HEK293 (cell line): ENCODE data around the gene PARD3.

Experiments used
- CTCF ChIA-PET: fragments of 350-600 bp; formaldehyde crosslinking; extraction: SDS; loops from one replicate; lab custom pipeline; 2021; ENCODE audit warnings: antibody characterized with exemption; lab: Yijun Ruan, JAX
- POLR2A ChIA-PET: fragments of 300-600 bp; formaldehyde crosslinking; extraction: SDS; loops from one replicate; lab custom pipeline; 2020; ENCODE audit warnings: antibody characterized with exemption, inconsistent platforms; lab: Yijun Ruan, JAX
- H3K27ac ChIP-seq: fragments of 200-500 bp; sonication (Bioruptor generic); 2 replicates; pipeline ENCODE4 v1.5.1; 2014; ENCODE audit warnings: low read depth, low read length, control low read depth, inconsistent platforms; ENCODE audit errors: extremely low read depth
- H3K36me3 ChIP-seq, 2 experiments: fragments of 200-500 bp in 1 of 2; sonication (Bioruptor generic) in 1 of 2; 1 replicate in 1 of 2; 2 replicates in 1 of 2; pipeline ENCODE4 v1.5.1; 2014 to 2017; ENCODE audit warnings: inconsistent platforms in 2 of 2, low read length in 2 of 2; ENCODE audit not compliant: control insufficient read depth in 2 of 2, insufficient read depth in 1 of 2
- H3K4me1 ChIP-seq: fragments of 200-500 bp; sonication (Bioruptor generic); 2 replicates; pipeline ENCODE4 v1.5.1; 2014; ENCODE audit warnings: mild to moderate bottlenecking, low read length, inconsistent platforms; ENCODE audit not compliant: control insufficient read depth, insufficient read depth
- H3K4me3 ChIP-seq: 2 replicates; pipeline ENCODE4 v1.5.1; 2011; ENCODE audit warnings: low read depth, mild to moderate bottlenecking, control low read depth, low read length, moderate library complexity
- H3K9me3 ChIP-seq: fragments of 200-500 bp; sonication (Bioruptor generic); 2 replicates; pipeline ENCODE4 v1.5.1; 2014; ENCODE audit warnings: low read depth, low read length, inconsistent platforms; ENCODE audit not compliant: control insufficient read depth, insufficient read depth
- FEZF1 ChIP-seq: fragments of 450-650 bp; formaldehyde crosslinking; IDR thresholded peaks from 2 replicates; pipeline ENCODE4 v1.5.1; 2016; ENCODE audit warnings: missing biosample characterization, missing genetic modification characterization
- ZFP37 ChIP-seq: fragments of 450-650 bp; formaldehyde crosslinking; IDR thresholded peaks from 2 replicates; pipeline ENCODE4 v1.5.1; 2016; ENCODE audit warnings: missing biosample characterization, missing genetic modification characterization
- ZNF146 ChIP-seq: fragments of 450-650 bp; formaldehyde crosslinking; IDR thresholded peaks from 2 replicates; pipeline ENCODE4 v1.5.1; 2016; ENCODE audit warnings: missing biosample characterization, missing genetic modification characterization
- ZNF19 ChIP-seq: fragments of 450-650 bp; formaldehyde crosslinking; IDR thresholded peaks from 2 replicates; pipeline ENCODE4; 2016; ENCODE audit warnings: missing biosample characterization, missing genetic modification characterization, low read depth
- ZNF311 ChIP-seq: fragments of 450-650 bp; formaldehyde crosslinking; IDR thresholded peaks from 2 replicates; pipeline ENCODE4 v1.5.1; 2017; ENCODE audit warnings: missing biosample characterization, missing genetic modification characterization, borderline replicate concordance
- ZNF354C ChIP-seq: fragments of 450-650 bp; formaldehyde crosslinking; IDR thresholded peaks from 2 replicates; pipeline ENCODE4 v1.5.1; 2016; ENCODE audit warnings: missing biosample characterization, missing genetic modification characterization, low read depth, borderline replicate concordance
- ZNF404 ChIP-seq: fragments of 450-650 bp; formaldehyde crosslinking; IDR thresholded peaks from 2 replicates; pipeline ENCODE4 v1.5.1; 2017; ENCODE audit warnings: missing biosample characterization, missing genetic modification characterization
- ZNF544 ChIP-seq: fragments of 450-650 bp; formaldehyde crosslinking; IDR thresholded peaks from 2 replicates; pipeline ENCODE4 v1.5.0; 2017; ENCODE audit warnings: missing biosample characterization, missing genetic modification characterization
- ZNF585B ChIP-seq: fragments of 450-650 bp; formaldehyde crosslinking; IDR thresholded peaks from 2 replicates; pipeline ENCODE4 v1.5.1; 2016; ENCODE audit warnings: missing biosample characterization, missing genetic modification characterization
- ZNF623 ChIP-seq: fragments of 450-650 bp; formaldehyde crosslinking; IDR thresholded peaks from 2 replicates; pipeline ENCODE4 v1.5.1; 2016; ENCODE audit warnings: missing biosample characterization, missing genetic modification characterization
- ZNF701 ChIP-seq: fragments of 450-650 bp; formaldehyde crosslinking; IDR thresholded peaks from 2 replicates; pipeline ENCODE4 v1.5.1; 2016; ENCODE audit warnings: missing biosample characterization, missing genetic modification characterization
- TF ChIP-seq, protein P1 (sequence below): fragments of 450-650 bp; formaldehyde crosslinking; IDR thresholded peaks from 2 replicates; pipeline ENCODE4 v1.5.1; 2016; ENCODE audit warnings: missing biosample characterization, missing genetic modification characterization
- TF ChIP-seq, protein P2 (sequence below): fragments of 450-650 bp; IDR thresholded peaks from 2 replicates; pipeline ENCODE4 v1.5.1; 2018; ENCODE audit warnings: missing biosample characterization, mild to moderate bottlenecking, missing genetic modification characterization
- TF ChIP-seq, protein P3 (sequence below): fragments of 450-650 bp; formaldehyde crosslinking; IDR thresholded peaks from 2 replicates; pipeline ENCODE4 v1.5.1; 2016; ENCODE audit warnings: missing biosample characterization, missing genetic modification characterization, low read depth
- TF ChIP-seq, protein P4 (sequence below): fragments of 450-650 bp; formaldehyde crosslinking; IDR thresholded peaks from 2 replicates; pipeline ENCODE4 v1.5.1; 2017; ENCODE audit warnings: missing biosample characterization, missing genetic modification characterization

Gene PARD3

DNA sequence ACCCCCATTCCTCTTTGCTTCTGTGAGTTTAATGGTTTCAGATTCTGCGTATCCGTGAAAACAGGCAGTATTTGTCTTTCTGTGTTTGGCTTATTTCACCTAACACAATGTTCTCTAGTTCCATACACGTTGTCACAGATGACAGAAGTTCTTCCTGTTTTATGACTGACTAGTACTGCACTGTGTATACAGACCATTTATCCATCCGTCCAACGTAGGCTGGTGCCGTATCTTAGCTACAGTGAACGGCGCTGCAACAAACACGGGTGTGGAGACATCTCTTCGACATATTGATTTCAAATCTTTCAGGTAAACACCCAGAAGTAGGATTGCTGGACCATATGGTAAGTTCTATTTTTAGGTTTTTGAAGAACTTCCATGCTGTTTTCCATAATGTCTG lies 181.7 kb downstream of the PARD3 start:
- ChIA-PET POLR2A (interaction anchor here (0.6 kb wide), 1 partner anchor 27 kb away, joined by 6 read pairs; no protein-coding TSS in a partner anchor), CTCF (interaction anchor here (0.5 to 0.8 kb wide), 4 partner anchors 22 to 1131 kb away, joined by 3 read pairs; no protein-coding TSS in a partner anchor)
- Histone ChIP-seq H3K9me3 (no peaks in the 10 kb centered on the region), H3K4me1 (peaks cover 3% of the 10 kb centered on the region; the same call in 1 of the 2 replicates), H3K27ac (no peak overlapping the region), H3K36me3 (no peaks in the 10 kb centered on the region), H3K4me3 (no peak overlapping the region)
- TF ChIP-seq, protein P1, sequence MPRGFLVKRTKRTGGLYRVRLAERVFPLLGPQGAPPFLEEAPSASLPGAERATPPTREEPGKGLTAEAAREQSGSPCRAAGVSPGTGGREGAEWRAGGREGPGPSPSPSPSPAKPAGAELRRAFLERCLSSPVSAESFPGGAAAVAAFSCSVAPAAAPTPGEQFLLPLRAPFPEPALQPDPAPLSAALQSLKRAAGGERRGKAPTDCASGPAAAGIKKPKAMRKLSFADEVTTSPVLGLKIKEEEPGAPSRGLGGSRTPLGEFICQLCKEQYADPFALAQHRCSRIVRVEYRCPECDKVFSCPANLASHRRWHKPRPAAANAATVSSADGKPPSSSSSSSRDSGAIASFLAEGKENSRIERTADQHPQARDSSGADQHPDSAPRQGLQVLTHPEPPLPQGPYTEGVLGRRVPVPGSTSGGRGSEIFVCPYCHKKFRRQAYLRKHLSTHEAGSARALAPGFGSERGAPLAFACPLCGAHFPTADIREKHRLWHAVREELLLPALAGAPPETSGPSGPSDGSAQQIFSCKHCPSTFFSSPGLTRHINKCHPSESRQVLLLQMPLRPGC (tag by site-specific recombination): no peak
- TF ChIP-seq ZNF311 (tag by site-specific recombination) (no peak), ZNF585B (tag by site-specific recombination) (no peak), ZNF544 (tag by site-specific recombination) (no peak), ZNF404 (no peak), ZNF354C (no peak), ZNF146 (tag by site-specific recombination) (no peak), ZNF623 (no peak), FEZF1 (tag by site-specific recombination) (no peak), ZNF19 (tag by site-specific recombination) (no peak)
- TF ChIP-seq, protein P2, sequence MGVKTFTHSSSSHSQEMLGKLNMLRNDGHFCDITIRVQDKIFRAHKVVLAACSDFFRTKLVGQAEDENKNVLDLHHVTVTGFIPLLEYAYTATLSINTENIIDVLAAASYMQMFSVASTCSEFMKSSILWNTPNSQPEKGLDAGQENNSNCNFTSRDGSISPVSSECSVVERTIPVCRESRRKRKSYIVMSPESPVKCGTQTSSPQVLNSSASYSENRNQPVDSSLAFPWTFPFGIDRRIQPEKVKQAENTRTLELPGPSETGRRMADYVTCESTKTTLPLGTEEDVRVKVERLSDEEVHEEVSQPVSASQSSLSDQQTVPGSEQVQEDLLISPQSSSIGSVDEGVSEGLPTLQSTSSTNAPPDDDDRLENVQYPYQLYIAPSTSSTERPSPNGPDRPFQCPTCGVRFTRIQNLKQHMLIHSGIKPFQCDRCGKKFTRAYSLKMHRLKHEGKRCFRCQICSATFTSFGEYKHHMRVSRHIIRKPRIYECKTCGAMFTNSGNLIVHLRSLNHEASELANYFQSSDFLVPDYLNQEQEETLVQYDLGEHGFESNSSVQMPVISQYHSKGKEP (tag by site-specific recombination): no peak
- TF ChIP-seq, protein P3, sequence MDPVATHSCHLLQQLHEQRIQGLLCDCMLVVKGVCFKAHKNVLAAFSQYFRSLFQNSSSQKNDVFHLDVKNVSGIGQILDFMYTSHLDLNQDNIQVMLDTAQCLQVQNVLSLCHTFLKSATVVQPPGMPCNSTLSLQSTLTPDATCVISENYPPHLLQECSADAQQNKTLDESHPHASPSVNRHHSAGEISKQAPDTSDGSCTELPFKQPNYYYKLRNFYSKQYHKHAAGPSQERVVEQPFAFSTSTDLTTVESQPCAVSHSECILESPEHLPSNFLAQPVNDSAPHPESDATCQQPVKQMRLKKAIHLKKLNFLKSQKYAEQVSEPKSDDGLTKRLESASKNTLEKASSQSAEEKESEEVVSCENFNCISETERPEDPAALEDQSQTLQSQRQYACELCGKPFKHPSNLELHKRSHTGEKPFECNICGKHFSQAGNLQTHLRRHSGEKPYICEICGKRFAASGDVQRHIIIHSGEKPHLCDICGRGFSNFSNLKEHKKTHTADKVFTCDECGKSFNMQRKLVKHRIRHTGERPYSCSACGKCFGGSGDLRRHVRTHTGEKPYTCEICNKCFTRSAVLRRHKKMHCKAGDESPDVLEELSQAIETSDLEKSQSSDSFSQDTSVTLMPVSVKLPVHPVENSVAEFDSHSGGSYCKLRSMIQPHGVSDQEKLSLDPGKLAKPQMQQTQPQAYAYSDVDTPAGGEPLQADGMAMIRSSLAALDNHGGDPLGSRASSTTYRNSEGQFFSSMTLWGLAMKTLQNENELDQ (tag by site-specific recombination): no peak

DNA sequence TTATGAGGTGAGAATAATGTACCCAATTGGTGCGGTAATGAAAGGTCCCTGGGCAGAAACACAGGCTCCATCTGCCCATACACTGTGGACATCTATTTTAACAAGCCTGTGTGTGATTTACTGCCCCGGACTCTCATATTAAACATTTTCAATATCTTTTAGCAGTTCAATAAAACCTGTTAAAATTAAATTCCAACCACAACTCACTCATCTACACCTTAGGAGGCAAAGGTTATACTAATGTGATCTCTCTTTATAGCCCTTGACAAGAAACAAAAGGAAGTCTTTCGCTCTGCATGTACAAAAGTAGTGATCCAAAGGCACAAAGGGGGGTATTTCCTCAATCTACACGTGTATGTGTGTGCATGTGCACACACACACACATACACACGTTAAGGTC lies 186.0 kb downstream of the PARD3 start:
- CTCF ChIA-PET: interaction anchor here (0.8 kb wide), 1 partner anchor 107 kb away, joined by 3 read pairs; no protein-coding TSS in a partner anchor
- TF ChIP-seq ZNF701: no peak
- TF ChIP-seq, protein P4, sequence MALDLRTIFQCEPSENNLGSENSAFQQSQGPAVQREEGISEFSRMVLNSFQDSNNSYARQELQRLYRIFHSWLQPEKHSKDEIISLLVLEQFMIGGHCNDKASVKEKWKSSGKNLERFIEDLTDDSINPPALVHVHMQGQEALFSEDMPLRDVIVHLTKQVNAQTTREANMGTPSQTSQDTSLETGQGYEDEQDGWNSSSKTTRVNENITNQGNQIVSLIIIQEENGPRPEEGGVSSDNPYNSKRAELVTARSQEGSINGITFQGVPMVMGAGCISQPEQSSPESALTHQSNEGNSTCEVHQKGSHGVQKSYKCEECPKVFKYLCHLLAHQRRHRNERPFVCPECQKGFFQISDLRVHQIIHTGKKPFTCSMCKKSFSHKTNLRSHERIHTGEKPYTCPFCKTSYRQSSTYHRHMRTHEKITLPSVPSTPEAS: peak; percentile 35; the same call in 1 of the 2 replicates
- TF ChIP-seq ZFP37 (tag by site-specific recombination): no peak
- TF ChIP-seq, all 188 proteins: peak for 1
- POLR2A ChIA-PET: no interaction called here
- H3K9me3 ChIP-seq: no peaks in the 10 kb centered on the region
- no peak overlapping the region for H3K27ac ChIP-seq
- peaks cover 3% of the 10 kb centered on the region; the same call in 1 of the 2 replicates for H3K4me1 ChIP-seq
- H3K4me3 ChIP-seq: no peak overlapping the region
- no peaks in the 10 kb centered on the region for H3K36me3 ChIP-seq
